ENCODE results near the gene FOSL2. TPM values are rescaled to one million over a fixed set of nuclear protein-coding genes. Genes with fewer than 3 reads are reported as not detected.

Gene FOSL2
- total RNA-seq, 1 experiment from 2014 or later: 12.2 TPM

- H3K4me1 ChIP-seq (ENCODE audit: insufficient read depth, low read length, poor library complexity, severe bottlenecking): no peaks in the 10 kb centered on the region
- H3K9me3 ChIP-seq (ENCODE audit: low read depth, low read length, poor library complexity, severe bottlenecking): no peaks in the 10 kb centered on the region
- H3K27ac ChIP-seq (ENCODE audit: low read depth, low read length, poor library complexity, severe bottlenecking): no peak overlapping the region
- BruUV-seq (replicated peaks): no TSS peak
- no peak for TF ChIP-seq EZH2 (IDR thresholded peaks at IDR 0.05; ENCODE audit: borderline replicate concordance, low read depth, low read length, poor library complexity, severe bottlenecking)
- TF ChIP-seq CTCF (conservative IDR thresholded peaks at IDR 0.05; ENCODE audit: low read depth, low read length): no peak
- no peaks in the 10 kb centered on the region for H3K36me3 ChIP-seq (ENCODE audit: insufficient read depth, low read length, poor library complexity, severe bottlenecking)
- H3K27me3 ChIP-seq (replicated peaks; ENCODE audit: insufficient read depth, low read depth, low read length, poor library complexity): no peaks in the 10 kb centered on the region
- intact Hi-C loops (cut with micrococcal nuclease; ENCODE audit: unreplicated experiment): no loop called here
- no peak for DNase-seq (ENCODE audit: low spot score)
- CTCF ChIA-PET: no interaction called here
- POLR2A ChIA-PET (ENCODE audit: low non-redundant PET): no interaction called here
- no peak overlapping the region for H3K4me3 ChIP-seq (ENCODE audit: low read depth, low read length, poor library complexity, severe bottlenecking)
These were observed 37.1 kb downstream of the FOSL2 start for GRCh38 chr2:28429636-28430376.

- H3K4me1 ChIP-seq (ENCODE audit: insufficient read depth, low read length, poor library complexity, severe bottlenecking): no peaks in the 10 kb centered on the region
- TF ChIP-seq EZH2 (IDR thresholded peaks at IDR 0.05; ENCODE audit: borderline replicate concordance, low read depth, low read length, poor library complexity, severe bottlenecking): no peak
- TF ChIP-seq CTCF (conservative IDR thresholded peaks at IDR 0.05; ENCODE audit: low read depth, low read length): no peak
- H3K4me3 ChIP-seq (ENCODE audit: low read depth, low read length, poor library complexity, severe bottlenecking): no peak overlapping the region
- BruUV-seq (replicated peaks): no TSS peak
- intact Hi-C loops (cut with micrococcal nuclease; ENCODE audit: unreplicated experiment): no loop called here
- ChIA-PET POLR2A (ENCODE audit: low non-redundant PET) (no interaction called here), CTCF (no interaction called here)
- no peaks in the 10 kb centered on the region for H3K9me3 ChIP-seq (ENCODE audit: low read depth, low read length, poor library complexity, severe bottlenecking)
- no peaks in the 10 kb centered on the region for H3K27me3 ChIP-seq (replicated peaks; ENCODE audit: insufficient read depth, low read depth, low read length, poor library complexity)
- H3K36me3 ChIP-seq (ENCODE audit: insufficient read depth, low read length, poor library complexity, severe bottlenecking): no peaks in the 10 kb centered on the region
- no peak overlapping the region for H3K27ac ChIP-seq (ENCODE audit: low read depth, low read length, poor library complexity, severe bottlenecking)
- no peak for DNase-seq (ENCODE audit: low spot score)
These were observed 37.7 kb downstream of the FOSL2 start for GRCh38 chr2:28430377-28430765.

GRCh38 chr2:28430788-28431418 is 38.2 kb downstream of the FOSL2 start:
- ChIA-PET POLR2A (ENCODE audit: low non-redundant PET) (no interaction called here), CTCF (no interaction called here)
- Histone ChIP-seq H3K4me3 (ENCODE audit: low read depth, low read length, poor library complexity, severe bottlenecking) (no peak overlapping the region), H3K27me3 (replicated peaks; ENCODE audit: insufficient read depth, low read depth, low read length, poor library complexity) (no peaks in the 10 kb centered on the region), H3K4me1 (ENCODE audit: insufficient read depth, low read length, poor library complexity, severe bottlenecking) (no peaks in the 10 kb centered on the region), H3K9me3 (ENCODE audit: low read depth, low read length, poor library complexity, severe bottlenecking) (no peaks in the 10 kb centered on the region), H3K27ac (ENCODE audit: low read depth, low read length, poor library complexity, severe bottlenecking) (no peak overlapping the region), H3K36me3 (ENCODE audit: insufficient read depth, low read length, poor library complexity, severe bottlenecking) (no peaks in the 10 kb centered on the region)
- intact Hi-C loops (cut with micrococcal nuclease; ENCODE audit: unreplicated experiment): no loop called here
- BruUV-seq (replicated peaks): no TSS peak
- TF ChIP-seq EZH2 (IDR thresholded peaks at IDR 0.05; ENCODE audit: borderline replicate concordance, low read depth, low read length, poor library complexity, severe bottlenecking) (no peak), CTCF (conservative IDR thresholded peaks at IDR 0.05; ENCODE audit: low read depth, low read length) (no peak)
- DNase-seq (ENCODE audit: low spot score): no peak

All from A673 (cell line).